Testis (tissue), 3 donors: ENCODE data around the gene NID1. TPM values are rescaled to one million over a fixed set of nuclear protein-coding genes. Genes with fewer than 3 reads are reported as not detected.

ENCODE experiments used
- DNase-seq: peaks from one replicate; pipeline ENCODE4 v3.0.0-alpha.2; 2019
- H3K27ac ChIP-seq, 2 donors: fragments of 200-600 bp; sonication (generic); one replicate each; pipeline ENCODE4 v1.5.1; 2019
- H3K27me3 ChIP-seq: fragments of 200-600 bp; sonication (generic); one replicate; pipeline ENCODE4 v1.5.1; 2019
- H3K36me3 ChIP-seq: fragments of 200-600 bp; sonication (generic); one replicate; pipeline ENCODE4 v1.5.1; 2017; ENCODE audit warnings: low read depth; ENCODE audit errors: missing control alignments
- H3K4me1 ChIP-seq: fragments of 200-600 bp; sonication (generic); one replicate; pipeline ENCODE4 v1.5.1; 2019
- H3K4me3 ChIP-seq, 2 donors: fragments of 200-600 bp; sonication (generic); one replicate each; pipeline ENCODE4 v1.5.1; 2017 to 2019
- H3K9me3 ChIP-seq: fragments of 200-600 bp; sonication (generic); one replicate; pipeline ENCODE4 v1.5.1; 2017
- CTCF ChIP-seq, 3 experiments: fragments of 450-650 bp in 2 of 3; fragments of 200-600 bp in 1 of 3; sonication (generic) in 1 of 3; IDR thresholded peaks; one replicate each; pipeline ENCODE4 v1.5.1; 2016 to 2019; ENCODE audit warnings: antibody characterized with exemption in 3 of 3, mild to moderate bottlenecking in 2 of 3, moderate library complexity in 1 of 3
- POLR2A ChIP-seq: fragments of 450-650 bp; IDR thresholded peaks from one replicate; pipeline ENCODE4 v1.6.1; 2017; ENCODE audit warnings: antibody characterized with exemption, mild to moderate bottlenecking, moderate library complexity
- WGBS, 2 donors: methylation state at CpG; one replicate each; pipeline ENCODE4 v1.1.5; 2018; 5-methylcytosine and 5-hydroxymethylcytosine counted together
- intact Hi-C: fragments of 100-400 bp; cut with DNase I; formaldehyde crosslinking; loops from one replicate; pipeline ENCODE4 v1.15.1; 2023; ENCODE audit warnings: low total_unique reads
- polyA plus RNA-seq: library from polyadenylated mRNA; stranded (reverse); fragments of 350-450 nt; fragmentation: Illumina TruSeq; extraction: RNeasy Lipid Tissue Mini Kit (QIAGEN cat#74804); gene quantifications from one replicate; pipeline ENCODE4 v1.2.3, GENCODE V29; 2014; ENCODE audit warnings: low read depth, low replicate concordance; ENCODE audit not compliant: insufficient read depth
- total RNA-seq, 2 donors: library from RNA; depleted of rRNA; stranded (reverse); fragments of >200 nt; gene quantifications; one replicate each; pipeline ENCODE4 v1.2.3, GENCODE V29; 2016

Gene NID1
- total and polyA plus RNA-seq, 3 donors from 2014 or later: 18.8 to 36.1 (median 21.0) TPM

DNA sequence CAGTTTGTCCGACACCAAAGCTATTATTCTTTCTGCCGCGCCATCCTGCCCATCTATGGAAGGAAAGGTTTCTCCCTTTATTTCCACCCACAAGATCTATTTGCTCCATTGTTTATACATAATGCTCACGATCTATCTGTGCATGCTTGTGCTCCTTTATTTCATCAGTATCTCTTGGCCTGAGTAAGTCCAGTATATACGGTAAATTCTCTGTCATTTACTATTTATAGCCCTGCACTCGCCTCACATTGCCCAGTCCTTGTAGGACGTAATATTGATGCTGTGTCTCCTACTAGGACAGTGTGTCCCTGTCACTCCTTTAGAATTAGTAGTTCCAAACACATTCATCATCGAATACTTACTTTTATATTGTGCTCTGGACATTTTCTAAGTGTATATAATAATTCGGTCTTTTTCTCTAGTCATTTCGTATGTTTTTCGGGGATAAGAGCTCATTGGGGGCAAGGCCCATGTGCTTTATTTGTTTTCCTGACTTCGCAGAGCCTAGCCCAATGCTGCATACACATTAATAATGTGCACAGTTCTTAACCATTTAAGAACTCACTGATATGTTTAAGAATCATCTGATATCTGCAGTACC lies 3.1 kb upstream of the NID1 start:
- peaks cover 5% of the 10 kb centered on the region for H3K4me1 ChIP-seq
- H3K27ac ChIP-seq: peak overlapping the region in 1 of 2 donors; percentile 95
- H3K9me3 ChIP-seq: no peaks in the 10 kb centered on the region
- no peak overlapping the region for H3K4me3 ChIP-seq
- no peak for TF ChIP-seq POLR2A
- no peak for TF ChIP-seq CTCF (IDR thresholded peaks at IDR 0.05)
- DNase-seq: no peak
- H3K27me3 ChIP-seq: no peaks in the 10 kb centered on the region
- 49 to 54% methylated on average over 12 of the region's 12 CpGs for WGBS, 2 donors
- intact Hi-C loops: no loop called here
- H3K36me3 ChIP-seq: no peaks in the 10 kb centered on the region

DNA sequence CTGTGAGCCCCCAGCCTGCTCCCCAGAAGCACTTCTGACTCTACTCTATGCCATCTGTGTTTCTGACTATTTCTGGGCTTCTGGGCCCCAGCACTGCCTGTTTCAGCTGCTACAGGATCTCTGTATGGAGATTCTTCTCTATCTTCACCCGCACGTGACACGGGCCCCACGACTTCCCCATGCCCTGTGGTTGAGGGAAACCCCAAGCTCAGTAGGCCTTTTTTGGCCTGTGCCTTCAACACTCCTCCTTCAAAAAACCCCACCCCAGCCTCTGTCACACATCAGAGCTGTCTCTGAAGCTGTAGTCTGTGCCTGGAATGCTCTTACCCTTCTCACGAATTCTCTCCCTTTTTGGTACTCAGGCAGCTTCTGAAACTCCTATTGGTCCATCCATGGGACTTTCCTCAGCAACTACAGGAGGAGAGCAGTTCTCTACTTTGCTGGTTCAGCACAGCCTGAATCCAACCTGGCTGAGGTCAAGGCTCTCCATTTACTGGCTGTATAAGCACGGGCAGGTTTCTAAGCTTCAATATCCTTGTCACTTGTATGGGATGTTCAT lies 2.0 kb upstream of the NID1 start:
- DNase-seq: peak; percentile 43
- Histone ChIP-seq H3K36me3 (no peaks in the 10 kb centered on the region), H3K27me3 (no peaks in the 10 kb centered on the region), H3K9me3 (no peaks in the 10 kb centered on the region), H3K4me1 (peaks cover 5% of the 10 kb centered on the region), H3K27ac (peak overlapping the region in 1 of 2 donors; percentile 95), H3K4me3 (no peak overlapping the region)
- intact Hi-C loops: no loop called here
- TF ChIP-seq CTCF (IDR thresholded peaks at IDR 0.05) (no peak), POLR2A (no peak)
- WGBS, 2 donors: 53 to 70% methylated on average over 6 of the region's 6 CpGs

- intact Hi-C loops: no loop called here
- no peak for DNase-seq
- WGBS, 2 donors: 32 to 40% methylated on average over 6 of the region's 6 CpGs
- no peak for TF ChIP-seq POLR2A
- TF ChIP-seq CTCF (IDR thresholded peaks at IDR 0.05): no peak
- no peaks in the 10 kb centered on the region for H3K9me3 ChIP-seq
- peaks cover 5% of the 10 kb centered on the region for H3K4me1 ChIP-seq
- H3K36me3 ChIP-seq: no peaks in the 10 kb centered on the region
- H3K27me3 ChIP-seq: no peaks in the 10 kb centered on the region
- H3K27ac ChIP-seq: peak overlapping the region; percentile 85 to 95
- H3K4me3 ChIP-seq: peak overlapping the region in 1 of 2 donors; percentile 80
Measured at GRCh38 chr1:236066054-236066453, 1.2 kb upstream of the NID1 start.

DNA sequence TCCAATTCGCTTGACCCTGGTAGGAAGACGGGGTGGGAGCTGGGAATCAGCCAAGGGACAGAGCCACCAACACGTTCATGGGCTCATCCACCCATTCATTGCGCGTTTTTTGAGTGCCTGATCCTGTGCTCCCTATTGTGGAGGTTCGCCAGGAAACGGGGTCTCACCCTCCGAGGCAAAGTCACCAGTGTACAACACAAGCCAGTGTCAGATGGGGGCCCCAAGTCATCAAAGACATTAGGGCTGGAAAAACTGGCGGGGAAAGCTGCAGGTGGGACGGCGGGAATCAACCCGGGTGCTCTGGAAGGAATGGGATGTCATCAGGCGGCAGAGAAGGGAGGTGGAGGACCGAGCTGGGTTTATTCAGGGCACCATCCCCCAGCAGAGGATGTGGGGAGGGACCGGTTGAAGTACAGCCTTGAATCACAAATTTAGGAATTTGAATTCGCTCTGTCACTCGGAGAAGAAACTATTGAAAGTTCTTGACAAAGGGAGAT lies 667 bp upstream of the NID1 start:
- H3K36me3 ChIP-seq: no peaks in the 10 kb centered on the region
- TF ChIP-seq POLR2A (no peak), CTCF (IDR thresholded peaks at IDR 0.05) (no peak)
- no peaks in the 10 kb centered on the region for H3K27me3 ChIP-seq
- H3K4me1 ChIP-seq: peaks cover 5% of the 10 kb centered on the region
- WGBS, 2 donors: 22% methylated on average over 17 of the region's 17 CpGs
- no peak for DNase-seq
- H3K27ac ChIP-seq: peak overlapping the region; percentile 85 to 95
- no peaks in the 10 kb centered on the region for H3K9me3 ChIP-seq
- intact Hi-C loops: no loop called here
- peak overlapping the region; percentile 77 to 80 for H3K4me3 ChIP-seq
